Adrenal gland (tissue), 5 donors: ENCODE measurements around the gene CADPS.

Source experiments
- POLR2A ChIP-seq, 2 donors: fragments of 450-650 bp; IDR thresholded peaks; one replicate each; pipeline ENCODE4 v1.6.1; 2017; ENCODE audit warnings: antibody characterized with exemption in 2 of 2, mild to moderate bottlenecking in 2 of 2, moderate library complexity in 1 of 2
- TF ChIP-seq, protein P1 (sequence below), 6 experiments: fragments of 450-650 bp in 4 of 6; fragments of 200-600 bp in 2 of 6; sonication (generic) in 1 of 6; IDR thresholded peaks; 1 replicate in 5 of 6; 2 replicates in 1 of 6; pipeline versions ENCODE4 v1.5.1 to v1.8.0; 2016 to 2021; ENCODE audit warnings: antibody characterized with exemption in 6 of 6, mild to moderate bottlenecking in 2 of 6, moderate library complexity in 1 of 6
- donor health status: DM: no; HTN: no; CAD: no.

DNA sequence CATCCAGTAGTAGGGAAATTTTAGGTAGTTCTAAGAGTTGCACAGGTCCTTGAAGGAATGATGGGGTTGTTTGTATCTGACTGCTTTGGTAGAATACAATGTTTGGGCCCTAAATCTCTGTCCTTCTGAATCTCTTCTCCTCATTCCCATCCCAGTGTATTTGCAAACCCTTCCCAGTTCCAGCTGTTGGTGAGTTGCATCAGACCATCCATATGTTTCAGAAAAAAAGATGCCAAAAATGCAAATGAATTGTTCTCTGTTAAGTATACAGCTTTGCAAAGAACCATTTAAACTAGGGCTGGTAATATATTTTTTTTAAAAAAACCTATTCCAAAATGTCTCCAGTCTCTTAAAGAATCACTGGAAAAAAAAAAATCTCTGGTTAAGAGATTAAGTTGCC is 251.0 kb downstream of the CADPS start:
- TF ChIP-seq, protein P1, sequence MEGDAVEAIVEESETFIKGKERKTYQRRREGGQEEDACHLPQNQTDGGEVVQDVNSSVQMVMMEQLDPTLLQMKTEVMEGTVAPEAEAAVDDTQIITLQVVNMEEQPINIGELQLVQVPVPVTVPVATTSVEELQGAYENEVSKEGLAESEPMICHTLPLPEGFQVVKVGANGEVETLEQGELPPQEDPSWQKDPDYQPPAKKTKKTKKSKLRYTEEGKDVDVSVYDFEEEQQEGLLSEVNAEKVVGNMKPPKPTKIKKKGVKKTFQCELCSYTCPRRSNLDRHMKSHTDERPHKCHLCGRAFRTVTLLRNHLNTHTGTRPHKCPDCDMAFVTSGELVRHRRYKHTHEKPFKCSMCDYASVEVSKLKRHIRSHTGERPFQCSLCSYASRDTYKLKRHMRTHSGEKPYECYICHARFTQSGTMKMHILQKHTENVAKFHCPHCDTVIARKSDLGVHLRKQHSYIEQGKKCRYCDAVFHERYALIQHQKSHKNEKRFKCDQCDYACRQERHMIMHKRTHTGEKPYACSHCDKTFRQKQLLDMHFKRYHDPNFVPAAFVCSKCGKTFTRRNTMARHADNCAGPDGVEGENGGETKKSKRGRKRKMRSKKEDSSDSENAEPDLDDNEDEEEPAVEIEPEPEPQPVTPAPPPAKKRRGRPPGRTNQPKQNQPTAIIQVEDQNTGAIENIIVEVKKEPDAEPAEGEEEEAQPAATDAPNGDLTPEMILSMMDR (IDR thresholded peaks at IDR 0.05) = no peak
- TF ChIP-seq POLR2A (IDR thresholded peaks at IDR 0.05) = no peak
